ENCODE results near the gene MCTP2.

Gene MCTP2

DNA sequence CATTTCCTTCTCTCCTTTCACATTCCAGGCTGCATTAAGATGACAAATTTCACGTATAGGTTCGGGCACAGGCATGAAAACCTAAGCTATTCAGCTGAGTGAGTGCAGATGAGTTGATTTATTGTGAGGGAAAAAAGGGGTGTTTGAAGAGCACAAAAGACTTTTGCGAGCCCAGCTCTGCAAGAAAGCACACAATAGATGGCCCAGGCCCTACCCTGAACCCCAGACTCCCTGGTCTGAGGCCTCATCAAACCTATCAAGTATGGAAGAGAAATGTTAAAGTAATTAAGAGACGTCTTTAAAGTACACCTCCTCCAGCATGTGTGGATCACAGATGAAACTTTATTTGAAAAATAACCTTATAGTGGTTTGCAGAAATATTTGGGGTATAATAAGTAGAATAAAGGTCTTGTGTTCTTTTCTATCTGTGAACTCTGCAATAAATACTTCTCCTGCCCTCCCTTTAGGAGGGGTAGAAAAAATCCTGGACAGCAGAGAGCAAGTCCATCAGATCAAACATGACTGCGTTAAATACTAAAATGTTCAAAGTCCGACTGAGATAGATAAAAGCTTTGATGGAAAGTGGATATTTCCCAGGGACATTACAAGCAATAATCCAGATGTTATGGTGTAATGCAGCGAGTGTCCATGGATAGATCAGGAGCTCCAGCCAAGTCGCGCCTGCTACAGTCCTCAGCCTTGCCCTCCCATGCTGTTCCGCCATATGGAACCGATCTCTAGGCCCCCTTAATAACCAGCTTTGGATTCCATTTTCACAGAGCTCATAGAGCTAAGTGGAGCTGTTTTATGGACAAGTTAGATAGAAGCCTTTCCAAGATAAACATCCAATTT lies 121.5 kb downstream of the MCTP2 start:
- no peak for DNase-seq

DNA sequence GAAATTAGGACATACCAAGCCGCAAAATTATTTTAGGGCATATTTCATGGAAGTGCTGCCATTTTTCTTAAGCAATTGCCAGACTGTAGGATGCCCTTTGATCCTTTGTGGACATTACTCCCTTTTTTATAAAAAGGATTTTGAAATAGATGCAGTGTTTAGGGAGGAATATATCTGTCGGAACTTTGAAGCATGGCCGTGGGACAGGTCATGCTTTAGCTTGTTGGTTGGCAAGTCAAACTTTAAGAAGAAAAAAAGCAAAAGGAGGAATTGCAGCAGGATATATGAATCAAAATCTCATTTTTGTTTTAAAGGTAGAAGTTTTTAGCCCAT lies 122.1 kb downstream of the MCTP2 start:
- DNase-seq, result no peak

- no peak for DNase-seq
Measured at GRCh38 chr15:94354655-94355054, 123.3 kb downstream of the MCTP2 start.

GRCh38 chr15:94359716-94360115 lies 128.4 kb downstream of the MCTP2 start:
- DNase-seq, result no peak

DNA sequence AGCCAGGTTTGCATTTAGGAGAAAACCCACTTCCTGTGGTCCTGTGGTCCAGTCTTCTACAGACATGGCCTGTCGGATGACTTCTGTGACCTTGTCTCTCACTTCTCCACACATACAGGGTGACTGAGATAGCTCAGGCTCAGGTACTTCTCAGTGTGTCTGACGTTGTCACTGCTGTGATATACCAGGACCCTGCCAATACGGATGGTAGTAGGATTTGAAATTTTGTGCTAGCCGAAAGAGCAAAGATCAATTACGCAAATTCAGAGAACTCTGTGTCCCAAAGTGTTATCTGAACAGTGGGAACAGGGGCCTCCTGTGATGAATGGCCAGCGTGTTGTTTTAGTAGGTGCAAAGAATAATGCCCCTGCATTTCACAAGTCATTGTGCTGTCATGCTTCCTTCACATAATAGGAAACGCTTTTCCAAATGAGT lies 128.9 kb downstream of the MCTP2 start:
- no peak for DNase-seq

- no peak for DNase-seq
Measured at GRCh38 chr15:94362385-94363092, 131.2 kb downstream of the MCTP2 start.

GRCh38 chr15:94363382-94363781 lies 132.0 kb downstream of the MCTP2 start:
- DNase-seq, result no peak

DNA sequence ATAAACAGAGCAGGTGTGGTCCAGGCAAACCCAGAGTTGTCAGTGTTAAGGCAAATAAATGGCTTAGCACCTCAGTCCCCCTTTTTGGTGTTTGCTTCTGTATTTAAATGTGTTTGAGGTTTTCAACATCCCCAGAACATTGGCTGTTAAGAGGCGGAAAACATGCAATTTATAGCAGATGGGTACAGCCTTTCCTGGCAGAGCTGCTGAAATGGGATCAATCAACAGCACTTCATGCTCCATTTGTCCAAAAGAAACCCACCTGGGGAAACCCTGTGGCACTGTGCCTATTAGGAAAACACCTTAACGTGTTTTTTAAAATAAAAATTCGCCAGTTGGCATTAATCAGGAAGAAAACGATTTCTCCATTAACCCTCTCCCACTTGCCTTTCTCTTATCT lies 135.4 kb downstream of the MCTP2 start:
- no peak for DNase-seq

DNA sequence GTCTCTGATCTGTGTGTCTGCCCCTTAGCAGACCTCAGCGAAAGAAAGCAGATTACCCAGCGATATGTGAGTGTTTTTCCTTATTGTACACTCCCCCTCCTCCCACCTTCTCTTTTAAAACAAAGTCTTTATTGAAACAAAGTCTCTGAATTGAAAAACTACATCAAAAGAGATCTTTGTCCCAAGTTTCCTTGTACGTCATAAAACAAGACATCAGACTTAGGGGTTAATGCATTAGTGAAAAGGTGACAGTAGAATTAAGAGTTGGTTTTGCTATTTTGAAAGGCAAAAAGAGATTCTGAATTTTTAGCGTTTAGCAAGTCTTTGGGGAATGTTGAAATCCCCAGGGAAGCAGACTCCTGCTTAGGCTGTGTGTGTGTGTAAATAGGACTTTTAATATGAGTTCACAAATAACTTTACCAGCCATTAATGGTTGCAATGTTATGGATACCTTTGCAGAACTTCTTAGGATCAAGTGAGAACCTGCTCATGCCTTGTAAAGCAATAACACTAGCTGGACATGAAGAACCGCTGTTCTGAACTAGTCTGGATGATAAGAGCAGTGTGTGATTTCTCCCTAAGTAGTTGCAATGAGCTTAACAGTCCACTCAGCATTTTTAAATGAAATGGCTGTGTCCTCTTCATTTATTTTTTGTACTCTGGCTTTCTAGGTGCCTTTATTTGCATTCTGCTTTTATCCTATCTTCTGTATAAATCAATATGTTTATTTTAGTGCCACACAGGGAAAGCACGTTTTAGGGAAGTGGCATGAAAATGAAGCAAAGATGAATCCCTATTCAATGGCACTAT lies 136.6 kb downstream of the MCTP2 start:
- no peak for DNase-seq

GRCh38 chr15:94370206-94370935 lies 139.0 kb downstream of the MCTP2 start:
- DNase-seq, result no peak

- DNase-seq, result no peak
Measured at GRCh38 chr15:94370936-94371285, 139.6 kb downstream of the MCTP2 start.

DNA sequence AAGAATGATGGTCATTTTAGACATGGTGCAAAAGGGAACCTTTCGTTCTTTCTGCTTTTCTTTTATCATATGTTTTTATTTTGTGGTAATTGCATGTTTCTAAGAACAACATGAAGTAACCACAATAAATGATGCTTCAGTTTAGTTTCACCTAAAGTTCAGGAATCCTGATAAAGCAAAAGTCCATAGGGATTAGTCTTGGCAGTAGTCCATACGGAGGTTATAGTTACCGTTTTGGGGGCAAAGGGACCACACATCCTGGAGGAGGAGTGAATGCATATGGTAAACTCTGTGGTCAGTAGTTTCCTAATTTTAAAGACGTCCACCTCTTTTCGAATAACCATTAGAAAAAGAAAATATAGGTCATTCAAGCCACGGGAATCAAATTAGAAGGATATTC lies 141.5 kb downstream of the MCTP2 start:
- no peak for DNase-seq

GRCh38 chr15:94375997-94376396 lies 144.6 kb downstream of the MCTP2 start:
- DNase-seq, result no peak

DNA sequence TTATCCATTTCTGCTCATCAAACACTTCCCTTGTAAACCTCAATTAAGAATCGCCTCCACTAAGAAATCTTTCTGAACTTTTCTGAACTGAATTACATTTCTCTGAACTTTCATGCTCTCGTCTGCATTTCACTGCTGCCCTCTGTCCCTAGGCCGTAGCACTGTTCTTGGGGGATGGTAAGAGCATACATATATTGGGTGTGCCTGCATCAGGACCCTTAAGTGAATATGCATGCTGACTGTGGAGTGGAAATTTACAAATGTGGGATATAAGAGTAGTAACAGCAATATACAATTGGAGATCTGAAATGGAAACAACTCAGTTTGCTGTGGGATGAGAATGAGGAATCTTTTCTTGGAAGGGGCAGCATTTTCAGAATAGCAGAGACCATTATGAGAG lies 148.6 kb downstream of the MCTP2 start:
- DNase-seq, result no peak

- DNase-seq, result no peak
Measured at GRCh38 chr15:94380798-94381197, 149.4 kb downstream of the MCTP2 start.

GRCh38 chr15:94381384-94381783 lies 150.0 kb downstream of the MCTP2 start:
- no peak for DNase-seq

DNA sequence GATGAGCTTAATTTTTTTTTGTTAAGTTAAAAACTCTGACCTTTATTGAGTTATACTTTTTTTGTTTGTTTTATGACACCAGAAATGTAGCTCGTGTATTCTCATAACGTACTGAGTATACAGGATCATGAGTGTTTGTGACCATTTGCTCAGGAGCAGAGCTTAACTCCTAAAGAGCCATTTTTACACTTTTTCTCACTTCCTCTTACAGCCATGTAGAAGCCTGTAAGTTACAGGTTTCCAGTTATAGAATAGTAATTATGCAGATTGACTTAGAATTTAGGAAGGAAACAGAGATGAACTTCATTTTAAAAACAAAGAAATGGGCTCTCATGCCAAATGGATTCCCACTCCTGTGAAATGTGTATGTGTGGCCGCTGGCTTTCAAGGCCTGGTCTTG lies 151.7 kb downstream of the MCTP2 start:
- no peak for DNase-seq

DNA sequence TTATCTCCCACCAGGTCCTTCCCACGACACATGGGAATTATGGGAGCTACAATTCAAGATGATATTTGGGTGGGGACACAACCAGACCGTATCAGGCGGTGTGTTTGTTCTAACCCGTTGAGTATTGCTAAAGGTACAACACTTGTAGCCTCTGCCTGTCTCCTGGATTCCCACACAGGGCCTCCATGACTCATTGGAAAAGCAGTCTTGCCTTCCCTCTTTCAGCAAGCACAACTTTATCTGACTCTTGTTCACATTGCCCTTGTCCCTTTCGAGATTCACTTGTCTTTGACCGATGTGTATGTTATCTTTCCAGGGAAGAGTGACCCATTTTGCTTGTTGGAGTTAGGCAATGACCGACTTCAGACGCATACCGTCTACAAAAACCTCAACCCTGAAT lies 152.3 kb downstream of the MCTP2 start:
- no peak for DNase-seq

DNA sequence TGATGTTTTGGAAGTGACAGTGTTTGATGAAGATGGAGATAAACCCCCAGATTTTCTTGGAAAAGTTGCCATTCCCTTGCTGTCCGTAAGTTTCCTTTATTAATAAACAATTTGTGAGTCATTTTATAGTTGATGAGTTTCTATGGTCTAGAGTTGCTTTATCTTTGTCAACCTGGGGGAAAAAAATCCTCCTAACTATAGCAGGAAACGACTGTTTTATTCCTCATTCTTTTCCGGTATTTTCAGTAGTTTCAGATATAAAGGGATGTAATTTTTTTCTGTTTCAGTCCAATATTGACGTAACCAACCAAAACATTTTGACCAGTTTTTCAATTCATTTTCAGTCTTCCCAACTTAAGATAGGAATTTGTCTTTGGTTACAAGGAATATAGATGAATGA lies 154.1 kb downstream of the MCTP2 start:
- DNase-seq, result no peak

- DNase-seq, result no peak
Measured at GRCh38 chr15:94386351-94386750, 155.0 kb downstream of the MCTP2 start.

DNA sequence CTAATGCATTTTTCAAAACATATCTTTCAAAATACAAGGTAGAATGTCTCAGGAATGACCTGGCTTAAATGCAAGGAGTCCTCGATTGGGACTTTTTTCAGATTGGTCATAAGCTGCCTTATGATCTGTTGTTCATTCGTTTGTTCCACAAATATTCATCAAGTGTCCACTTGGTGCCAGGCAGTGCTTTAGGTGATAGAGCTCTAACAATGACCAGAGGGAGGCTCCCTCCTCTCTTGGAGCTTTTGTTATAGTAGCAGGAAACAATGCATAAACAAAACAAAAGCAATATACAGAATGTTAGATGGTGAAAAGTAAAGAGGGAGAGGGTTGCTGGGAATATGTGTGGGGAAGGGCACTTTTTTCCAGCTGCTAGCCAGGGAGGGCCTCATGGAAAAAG lies 156.1 kb downstream of the MCTP2 start:
- DNase-seq, result no peak

Measured in anterior cingulate cortex (tissue), 58 donors.